CD14-positive monocyte (primary cell): Measurements from ENCODE around the gene GPR156. TPM values are rescaled to one million over a fixed set of nuclear protein-coding genes. Genes with fewer than 3 reads are reported as not detected.

ENCODE experiments used
- DNase-seq, 3 donors: peaks; one replicate each; pipeline ENCODE4 v3.0.0-alpha.2; 2011 to 2022
- H2AFZ ChIP-seq: 2 replicates; pipeline ENCODE4 v1.6.0; 2012; ENCODE audit warnings: mild to moderate bottlenecking, low read depth, low read length, inconsistent platforms; ENCODE audit not compliant: insufficient read depth, poor library complexity, severe bottlenecking
- H3K27ac ChIP-seq, 2 donors: 1 replicate in 1 of 2; 2 replicates in 1 of 2; pipeline ENCODE4 v1.5.1; 2012 to 2013; ENCODE audit warnings: low read length in 2 of 2, control low read depth in 1 of 2, inconsistent platforms in 1 of 2, low read depth in 1 of 2, mild to moderate bottlenecking in 1 of 2
- H3K27me3 ChIP-seq, 2 donors: one replicate each; pipeline versions ENCODE4 v1.6.0 to v1.6.1; 2011 to 2013; ENCODE audit warnings: low read length in 2 of 2; ENCODE audit not compliant: control insufficient read depth in 2 of 2, insufficient read depth in 2 of 2
- H3K36me3 ChIP-seq, 2 donors: replicated peaks in 1 of 2; 1 replicate in 1 of 2; 2 replicates in 1 of 2; pipeline versions ENCODE4 v1.5.1 to v1.6.1; 2012 to 2013; ENCODE audit warnings: low read length in 2 of 2, control low read depth in 1 of 2, inconsistent platforms in 1 of 2, mild to moderate bottlenecking in 1 of 2; ENCODE audit not compliant: insufficient read depth in 2 of 2, control insufficient read depth in 1 of 2
- H3K4me1 ChIP-seq, 2 donors: 1 replicate in 1 of 2; 2 replicates in 1 of 2; pipeline versions ENCODE4 v1.5.1 to v1.6.1; 2012 to 2013; ENCODE audit warnings: low read length in 2 of 2, control low read depth in 1 of 2, inconsistent platforms in 1 of 2, mild to moderate bottlenecking in 1 of 2, moderate library complexity in 1 of 2; ENCODE audit not compliant: insufficient read depth in 2 of 2, control insufficient read depth in 1 of 2
- H3K4me2 ChIP-seq: replicated peaks from 2 replicates; pipeline ENCODE3; 2012; ENCODE audit warnings: low read length, moderate library complexity, mild to moderate bottlenecking; ENCODE audit not compliant: poor library complexity, severe bottlenecking; ENCODE audit errors: extremely low read depth
- H3K4me3 ChIP-seq, 3 experiments: fragments of 200-600 bp in 1 of 3; sonication (generic) in 1 of 3; replicated peaks in 1 of 3; 1 replicate in 2 of 3; 2 replicates in 1 of 3; pipeline ENCODE4 v1.5.1; 2011 to 2013; ENCODE audit warnings: low read length in 3 of 3, mild to moderate bottlenecking in 3 of 3, control low read depth in 2 of 3, low read depth in 2 of 3, inconsistent platforms in 1 of 3, moderate library complexity in 1 of 3
- H3K79me2 ChIP-seq: 2 replicates; pipeline ENCODE4 v1.6.0; 2012; ENCODE audit warnings: mild to moderate bottlenecking, control low read depth, inconsistent platforms, low read length, moderate library complexity; ENCODE audit not compliant: insufficient read depth
- H3K9ac ChIP-seq: 2 replicates; pipeline ENCODE4 v1.6.0; 2017; ENCODE audit warnings: low read length, mild to moderate bottlenecking; ENCODE audit not compliant: insufficient read depth, poor library complexity, severe bottlenecking
- H3K9me3 ChIP-seq, 2 donors: replicated peaks in 1 of 2; 1 replicate in 1 of 2; 2 replicates in 1 of 2; pipeline versions ENCODE4 v1.5.1 to v1.6.1; 2012 to 2013; ENCODE audit warnings: low read length in 2 of 2, control low read depth in 1 of 2; ENCODE audit not compliant: control insufficient read depth in 1 of 2, insufficient read depth in 1 of 2
- H4K20me1 ChIP-seq: 2 replicates; pipeline ENCODE4 v1.6.0; 2012; ENCODE audit warnings: mild to moderate bottlenecking, low read length, control low read depth, moderate library complexity; ENCODE audit not compliant: insufficient read depth
- H3K27ac Mint-ChIP-seq, 7 donors: one replicate each; pipeline ENCODE4 v1.8.0; 2020; ENCODE audit warnings: mild to moderate bottlenecking in 7 of 7, mixed read lengths in 7 of 7, moderate library complexity in 6 of 7, inconsistent platforms in 2 of 7
- H3K27me3 Mint-ChIP-seq, 3 donors: one replicate each; pipeline ENCODE4 v1.8.0; 2021 to 2022; ENCODE audit warnings: low read depth in 3 of 3, mild to moderate bottlenecking in 3 of 3, mixed read lengths in 3 of 3, moderate library complexity in 3 of 3, inconsistent platforms in 1 of 3
- H3K36me3 Mint-ChIP-seq, 2 donors: one replicate each; pipeline ENCODE4 v1.8.0; 2020; ENCODE audit warnings: mixed read lengths in 2 of 2, inconsistent platforms in 1 of 2, mild to moderate bottlenecking in 1 of 2
- H3K4me1 Mint-ChIP-seq: one replicate; pipeline ENCODE4 v1.8.0; 2020; ENCODE audit warnings: mild to moderate bottlenecking, mixed read lengths
- H3K4me3 Mint-ChIP-seq, 2 donors: one replicate each; pipeline ENCODE4 v1.8.0; 2020; ENCODE audit warnings: mild to moderate bottlenecking in 2 of 2, mixed read lengths in 2 of 2, moderate library complexity in 1 of 2
- H3K9me3 Mint-ChIP-seq, 7 donors: one replicate each; pipeline ENCODE4 v1.8.0; 2020 to 2022; ENCODE audit warnings: mixed read lengths in 7 of 7, mild to moderate bottlenecking in 6 of 7, moderate library complexity in 6 of 7, inconsistent platforms in 2 of 7
- CTCF ChIP-seq: fragments of 200-600 bp; IDR thresholded peaks from one replicate; pipeline ENCODE4 v1.8.0; 2022; ENCODE audit warnings: antibody characterized with exemption, mild to moderate bottlenecking
- WGBS: methylation state at CpG from one replicate; pipeline ENCODE4 v1.1.5; 2013; ENCODE audit warnings: missing lambda C conversion rate; ENCODE audit not compliant: insufficient coverage; 5-methylcytosine and 5-hydroxymethylcytosine counted together
- intact Hi-C, 2 donors: fragments of 100-400 bp; cut with micrococcal nuclease; formaldehyde crosslinking; loops; one replicate each; pipeline versions ENCODE4 v1.15.0 to v1.15.1; 2023
- polyA plus RNA-seq, 3 donors: library from polyadenylated mRNA; depleted of rRNA in 1 of 3; unstranded in 2 of 3; stranded (reverse) in 1 of 3; fragments of 300-500 nt in 2 of 3; fragments of >200 nt in 1 of 3; fragmentation: Illumina TruSeq in 2 of 3; gene quantifications; 1 replicate in 2 of 3; 2 replicates in 1 of 3; pipeline ENCODE4 v1.2.3, GENCODE V29; 2012 to 2021

GPR156 gene
- polyA plus RNA-seq, 3 donors, result not detected

GRCh38 chr3:120151791-120152190, 133.2 kb downstream of the GPR156 start:
- peaks cover 18% of the 10 kb centered on the region for H3K4me1 Mint-ChIP-seq
- Histone ChIP-seq H3K36me3 (no peaks in the 10 kb centered on the region), H3K27ac (no peak overlapping the region), H3K4me3 (no peak overlapping the region), H3K4me1 (peaks cover 0 to 7% of the 10 kb centered on the region in 2 donors), H4K20me1 (no peaks in the 10 kb centered on the region), H3K79me2 (no peaks in the 10 kb centered on the region), H3K4me2 (no peak overlapping the region), H3K9ac (no peak overlapping the region), H2AFZ (no peak overlapping the region), H3K27me3 (no peaks in the 10 kb centered on the region), H3K9me3 (peaks cover 24% of the 10 kb centered on the region in 2 donors)
- TF ChIP-seq CTCF, result no peak
- intact Hi-C loops, result no loop called here
- H3K36me3 Mint-ChIP-seq, result peaks cover 4 to 15% of the 10 kb centered on the region in 2 donors
- no peaks in the 10 kb centered on the region for H3K27me3 Mint-ChIP-seq
- WGBS, result 75% methylated on average over 4 of the region's 4 CpGs
- DNase-seq, result no peak
- H3K9me3 Mint-ChIP-seq, result peaks cover 21 to 30% (median 27%) of the 10 kb centered on the region in 7 donors
- H3K27ac Mint-ChIP-seq, result peak overlapping the region in 1 of 7 donors; percentile 12
- no peak overlapping the region for H3K4me3 Mint-ChIP-seq

DNA sequence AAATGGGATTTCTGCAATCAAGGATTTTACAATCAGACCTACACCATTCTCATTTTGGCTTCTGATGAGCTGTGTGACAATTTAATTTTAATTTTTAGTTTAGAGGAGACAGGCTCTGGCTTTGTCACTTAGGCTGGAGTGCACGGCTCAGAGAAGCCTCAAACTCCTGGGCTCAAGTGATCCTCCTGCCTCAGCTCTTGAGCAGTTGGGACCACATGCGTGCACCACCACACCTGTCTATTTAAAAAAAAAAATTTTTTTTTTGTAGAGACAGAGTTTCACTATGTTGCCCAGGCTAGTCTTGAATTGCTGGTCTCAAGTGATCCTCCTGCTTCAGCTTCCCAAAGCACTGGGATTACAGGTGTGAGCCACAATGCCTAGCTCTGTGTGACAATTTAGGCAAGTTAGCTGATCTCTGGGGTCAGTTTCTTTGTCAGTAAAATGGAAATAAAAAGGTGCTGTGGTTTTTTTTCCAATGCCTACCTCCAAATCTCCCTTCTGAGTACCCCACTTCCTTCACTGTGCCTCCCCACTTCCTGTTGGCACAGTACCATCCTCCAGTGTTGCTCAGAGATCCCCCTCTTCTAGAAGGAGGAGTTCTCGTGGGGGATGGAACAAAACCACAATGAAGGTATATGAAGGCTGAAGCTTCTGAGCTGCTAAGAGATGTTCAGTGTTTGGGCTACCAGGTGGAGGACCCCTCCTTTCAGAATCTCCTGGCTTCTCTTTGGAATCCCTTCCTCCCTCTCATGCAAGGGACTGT, 136.7 kb downstream of the GPR156 start:
- Histone ChIP-seq H3K36me3 (no peaks in the 10 kb centered on the region), H3K9me3 (peaks cover 0 to 3% of the 10 kb centered on the region in 2 donors), H3K9ac (no peak overlapping the region), H3K79me2 (no peaks in the 10 kb centered on the region), H4K20me1 (no peaks in the 10 kb centered on the region), H3K27ac (no peak overlapping the region), H3K4me2 (no peak overlapping the region), H3K4me3 (no peak overlapping the region), H3K4me1 (peaks cover 0 to 13% of the 10 kb centered on the region in 2 donors), H3K27me3 (no peaks in the 10 kb centered on the region), H2AFZ (peak overlapping the region; percentile 32)
- Mint-ChIP-seq H3K27me3 (peaks cover 0 to 2% (median 0%) of the 10 kb centered on the region in 3 donors), H3K9me3 (peaks cover 0 to 2% (median 0%) of the 10 kb centered on the region in 7 donors), H3K36me3 (no peaks in the 10 kb centered on the region), H3K27ac (no peak overlapping the region), H3K4me1 (peaks cover 25% of the 10 kb centered on the region), H3K4me3 (no peak overlapping the region)
- TF ChIP-seq CTCF, result no peak
- intact Hi-C loops, result no loop called here
- no CpG with 5 or more reads among the region's 3 CpGs for WGBS
- no peak for DNase-seq
